H1 (cell line): ENCODE data around the gene NEDD4L. TPM values are rescaled to one million over a fixed set of nuclear protein-coding genes. Genes with fewer than 3 reads are reported as not detected.

Source experiments
- CBX8 ChIP-seq: fragments of 300-800, 300-1000 bp; sonication (generic); IDR thresholded peaks from 2 replicates; pipeline ENCODE4 v1.7.1; 2016; ENCODE audit warnings: low read depth, low read length, borderline replicate concordance
- EGR1 ChIP-seq: IDR thresholded peaks from 2 replicates; pipeline ENCODE4 v1.6.1; 2011; ENCODE audit warnings: low read depth, low read length, borderline replicate concordance
- GABPA ChIP-seq: IDR thresholded peaks from 2 replicates; pipeline ENCODE4 v1.6.1; 2011; ENCODE audit warnings: mild to moderate bottlenecking, low read length, moderate library complexity, borderline replicate concordance; ENCODE audit not compliant: insufficient read depth
- RAD21 ChIP-seq, 2 experiments: IDR thresholded peaks in 1 of 2; conservative IDR thresholded peaks in 1 of 2; 2 replicates each; pipeline ENCODE4 v1.6.1; 2011; ENCODE audit warnings: low read depth in 2 of 2, low read length in 2 of 2, improper control_type of control experiment in 1 of 2, inconsistent platforms in 1 of 2, mild to moderate bottlenecking in 1 of 2, moderate library complexity in 1 of 2
- RBBP5 ChIP-seq: IDR thresholded peaks from 2 replicates; pipeline ENCODE4 v1.7.1; 2012; ENCODE audit warnings: low read depth, mild to moderate bottlenecking, inconsistent platforms, low read length, moderate library complexity, borderline replicate concordance
- SP1 ChIP-seq: IDR thresholded peaks from 2 replicates; pipeline ENCODE4 v1.6.1; 2011; ENCODE audit warnings: low read depth, low read length
- TEAD4 ChIP-seq: IDR thresholded peaks from 2 replicates; pipeline ENCODE4 v1.6.1; 2012; ENCODE audit warnings: low read depth, low read length, inconsistent platforms, mixed read lengths
- polyA plus RNA-seq, 7 experiments: library from polyadenylated mRNA; depleted of rRNA in 3 of 7; stranded (reverse) in 5 of 7; unstranded in 2 of 7; fragments of >200 nt in 5 of 7; fragments of 200-250 nt in 2 of 7; gene quantifications; 1 replicate in 5 of 7; 2 replicates in 1 of 7; 4 replicates in 1 of 7; pipeline versions ENCODE4 v1.2.1 to v1.2.3, GENCODE V29; 2011 to 2013; ENCODE audit warnings: missing spikeins in 2 of 7, mixed read lengths in 2 of 7
- total RNA-seq: library from RNA; stranded (reverse); fragmentation: NEBNext Ultra II Directional; extraction: Animal tissue kit (Norgen Biotek cat#: 25700); gene quantifications from 2 replicates; pipeline ENCODE4 v1.2.1, GENCODE V29; 2021
- TF ChIP-seq, protein P1 (sequence below): IDR thresholded peaks from 2 replicates; pipeline ENCODE4 v1.6.1; 2012; ENCODE audit warnings: inconsistent platforms

NEDD4L gene
- total and polyA plus RNA-seq, 2 of the 8 experiments (the other 6 are each of a cell fraction or from before 2014, with no cell fraction given) = 37.3 to 69.8 TPM

DNA sequence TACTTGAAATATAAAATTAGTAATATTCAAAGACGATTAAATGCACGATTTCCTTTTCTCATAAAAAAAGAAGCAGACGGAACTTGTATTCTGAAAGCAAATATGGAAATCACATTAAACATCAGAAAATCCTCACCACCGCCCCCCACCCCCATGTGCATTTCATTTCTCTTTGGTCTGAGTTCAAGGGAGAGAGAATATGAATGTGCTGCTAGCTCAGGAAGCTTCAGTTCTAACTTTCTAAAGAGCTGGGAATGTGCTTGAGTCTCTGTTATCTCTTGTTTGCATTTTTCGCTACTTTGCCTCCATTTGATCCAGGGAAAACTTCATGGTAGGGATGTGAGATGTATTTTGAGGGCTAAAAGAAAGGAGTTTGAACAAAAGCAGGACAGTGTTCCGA, 143.6 kb downstream of the NEDD4L start (continued):
- TF ChIP-seq RBBP5 = no peak
- no peak for TF ChIP-seq RAD21 (IDR thresholded peaks at IDR 0.05 in 1 of 2, conservative IDR thresholded peaks at IDR 0.05 in 1 of 2; ENCODE audit: low read depth in 2 of 2, low read length in 2 of 2)
- TF ChIP-seq CBX8 = no peak
- TF ChIP-seq GABPA = no peak
- TF ChIP-seq, protein P1, sequence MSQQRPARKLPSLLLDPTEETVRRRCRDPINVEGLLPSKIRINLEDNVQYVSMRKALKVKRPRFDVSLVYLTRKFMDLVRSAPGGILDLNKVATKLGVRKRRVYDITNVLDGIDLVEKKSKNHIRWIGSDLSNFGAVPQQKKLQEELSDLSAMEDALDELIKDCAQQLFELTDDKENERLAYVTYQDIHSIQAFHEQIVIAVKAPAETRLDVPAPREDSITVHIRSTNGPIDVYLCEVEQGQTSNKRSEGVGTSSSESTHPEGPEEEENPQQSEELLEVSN = no peak
- TF ChIP-seq SP1 = no peak
- TF ChIP-seq EGR1 = no peak
- TF ChIP-seq TEAD4 = no peak
